Measurements from ENCODE around the gene ITPR3. TPM values are rescaled to one million over a fixed set of nuclear protein-coding genes. Genes with fewer than 3 reads are reported as not detected.

Gene ITPR3
- total RNA-seq, 1 experiment from 2014 or later, result 86.9 TPM

DNA sequence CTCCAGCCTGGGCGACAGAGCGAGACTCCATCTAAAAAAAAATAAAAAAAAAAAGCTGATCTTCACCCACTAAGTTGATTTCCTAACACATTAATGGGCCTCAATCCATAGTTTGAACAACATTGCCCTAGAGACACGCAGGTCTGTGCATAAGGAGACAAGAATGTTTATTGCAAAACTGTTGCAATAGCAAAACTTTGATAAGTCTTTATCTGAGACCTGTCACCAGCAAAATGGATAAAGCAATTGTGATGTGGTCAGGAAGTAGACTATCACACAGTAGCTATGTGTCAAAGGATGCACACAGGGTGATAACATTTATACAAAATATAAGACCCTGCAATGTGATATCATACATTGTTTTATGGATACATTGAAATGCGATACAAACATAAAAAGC is 4.2 kb upstream of the ITPR3 start:
- POLR2A ChIA-PET, result interaction anchor here (0.5 to 0.6 kb wide), 2 partner anchors 9 to 187 kb away, joined by 3 to 4 read pairs; no protein-coding TSS in a partner anchor
- Mint-ChIP-seq H3K4me3 (ENCODE audit: unreplicated experiment) (no peak overlapping the region), H3K9me3 (ENCODE audit: unreplicated experiment) (no peaks in the 10 kb centered on the region), H3K4me1 (ENCODE audit: insufficient read depth, unreplicated experiment) (peaks cover 29% of the 10 kb centered on the region), H3K36me3 (ENCODE audit: insufficient read depth, unreplicated experiment) (no peaks in the 10 kb centered on the region), H3K27me3 (ENCODE audit: insufficient read depth, unreplicated experiment) (no peaks in the 10 kb centered on the region), H3K27ac (ENCODE audit: low read depth, unreplicated experiment) (no peak overlapping the region)
- TF ChIP-seq, protein P1, sequence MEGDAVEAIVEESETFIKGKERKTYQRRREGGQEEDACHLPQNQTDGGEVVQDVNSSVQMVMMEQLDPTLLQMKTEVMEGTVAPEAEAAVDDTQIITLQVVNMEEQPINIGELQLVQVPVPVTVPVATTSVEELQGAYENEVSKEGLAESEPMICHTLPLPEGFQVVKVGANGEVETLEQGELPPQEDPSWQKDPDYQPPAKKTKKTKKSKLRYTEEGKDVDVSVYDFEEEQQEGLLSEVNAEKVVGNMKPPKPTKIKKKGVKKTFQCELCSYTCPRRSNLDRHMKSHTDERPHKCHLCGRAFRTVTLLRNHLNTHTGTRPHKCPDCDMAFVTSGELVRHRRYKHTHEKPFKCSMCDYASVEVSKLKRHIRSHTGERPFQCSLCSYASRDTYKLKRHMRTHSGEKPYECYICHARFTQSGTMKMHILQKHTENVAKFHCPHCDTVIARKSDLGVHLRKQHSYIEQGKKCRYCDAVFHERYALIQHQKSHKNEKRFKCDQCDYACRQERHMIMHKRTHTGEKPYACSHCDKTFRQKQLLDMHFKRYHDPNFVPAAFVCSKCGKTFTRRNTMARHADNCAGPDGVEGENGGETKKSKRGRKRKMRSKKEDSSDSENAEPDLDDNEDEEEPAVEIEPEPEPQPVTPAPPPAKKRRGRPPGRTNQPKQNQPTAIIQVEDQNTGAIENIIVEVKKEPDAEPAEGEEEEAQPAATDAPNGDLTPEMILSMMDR (IDR thresholded peaks at IDR 0.05; ENCODE audit: unreplicated experiment), result no peak
- no TSS peak for BruUV-seq (replicated peaks)
- DNase-seq (ENCODE audit: unreplicated experiment), result no peak
- intact Hi-C loops (cut with micrococcal nuclease), result no loop called here
- CTCF ChIA-PET, result interaction anchor here (1.3 kb wide), 1 partner anchor 27 kb away, joined by 6 read pairs; no protein-coding TSS in a partner anchor

- no peaks in the 10 kb centered on the region for H3K9me3 Mint-ChIP-seq (ENCODE audit: unreplicated experiment)
- H3K4me3 Mint-ChIP-seq (ENCODE audit: unreplicated experiment), result peak overlapping the region; percentile 86
- H3K36me3 Mint-ChIP-seq (ENCODE audit: insufficient read depth, unreplicated experiment), result peaks cover 7% of the 10 kb centered on the region
- H3K27ac Mint-ChIP-seq (ENCODE audit: low read depth, unreplicated experiment), result peak overlapping the region; percentile 95
- no peaks in the 10 kb centered on the region for H3K27me3 Mint-ChIP-seq (ENCODE audit: insufficient read depth, unreplicated experiment)
- intact Hi-C loops (cut with micrococcal nuclease), result no loop called here
- peaks cover 35% of the 10 kb centered on the region for H3K4me1 Mint-ChIP-seq (ENCODE audit: insufficient read depth, unreplicated experiment)
- no peak for DNase-seq (ENCODE audit: unreplicated experiment)
- ChIA-PET CTCF (interaction anchor here (0.7 to 1.2 kb wide), 5 partner anchors 8 to 92 kb away, joined by 3 to 6 read pairs (median 3); partner anchors contain the start of gene UQCC2), POLR2A (interaction anchor here (0.6 to 5.6 kb wide), 9 partner anchors 8 to 244 kb away, joined by 3 to 51 read pairs (median 3); partner anchors contain the start of gene BAK1)
- TSS peak; percentile 48 for BruUV-seq (replicated peaks)
- TF ChIP-seq, protein P1 (IDR thresholded peaks at IDR 0.05; ENCODE audit: unreplicated experiment), result no peak
Observed at GRCh38 chr6:33619166-33619840, 1.8 kb upstream of the ITPR3 start.

GRCh38 chr6:33620158-33620855 is 815 bp upstream of the ITPR3 start:
- H3K36me3 Mint-ChIP-seq (ENCODE audit: insufficient read depth, unreplicated experiment), result peaks cover 17% of the 10 kb centered on the region

More at GRCh38 chr6:33620158-33620855, 815 bp upstream of the ITPR3 start:
- peak overlapping the region; percentile 95 for H3K27ac Mint-ChIP-seq (ENCODE audit: low read depth, unreplicated experiment)
- H3K27me3 Mint-ChIP-seq (ENCODE audit: insufficient read depth, unreplicated experiment), result no peaks in the 10 kb centered on the region
- peak; percentile 84 for DNase-seq (ENCODE audit: unreplicated experiment)
- intact Hi-C loops (cut with micrococcal nuclease), result loop anchor here (1.0 kb wide), 1 partner anchor 30 kb away; no protein-coding TSS in a partner anchor
- TF ChIP-seq, protein P1 (IDR thresholded peaks at IDR 0.05; ENCODE audit: unreplicated experiment), result no peak
- no peaks in the 10 kb centered on the region for H3K9me3 Mint-ChIP-seq (ENCODE audit: unreplicated experiment)
- POLR2A ChIA-PET, result interaction anchor here (0.7 to 5.6 kb wide), 19 partner anchors 9 to 246 kb away, joined by 3 to 51 read pairs (median 5); partner anchors contain the start of genes BAK1, IP6K3 and ZBTB9
- peak overlapping the region; percentile 86 for H3K4me3 Mint-ChIP-seq (ENCODE audit: unreplicated experiment)
- H3K4me1 Mint-ChIP-seq (ENCODE audit: insufficient read depth, unreplicated experiment), result peaks cover 42% of the 10 kb centered on the region
- CTCF ChIA-PET, result interaction anchor here (0.8 to 4.1 kb wide), 5 partner anchors 9 to 75 kb away, joined by 3 to 26 read pairs (median 3); no protein-coding TSS in a partner anchor
- BruUV-seq (replicated peaks), result no TSS peak

Measured in MCF 10A (cell line).